ENCODE measurements around the gene RAP1GAP2.
"Not testable (repeated sequence)": the region's sequence is repeated elsewhere in the genome, so short reads cannot be mapped to it uniquely, and the experiment has no call there.

Gene RAP1GAP2

DNA sequence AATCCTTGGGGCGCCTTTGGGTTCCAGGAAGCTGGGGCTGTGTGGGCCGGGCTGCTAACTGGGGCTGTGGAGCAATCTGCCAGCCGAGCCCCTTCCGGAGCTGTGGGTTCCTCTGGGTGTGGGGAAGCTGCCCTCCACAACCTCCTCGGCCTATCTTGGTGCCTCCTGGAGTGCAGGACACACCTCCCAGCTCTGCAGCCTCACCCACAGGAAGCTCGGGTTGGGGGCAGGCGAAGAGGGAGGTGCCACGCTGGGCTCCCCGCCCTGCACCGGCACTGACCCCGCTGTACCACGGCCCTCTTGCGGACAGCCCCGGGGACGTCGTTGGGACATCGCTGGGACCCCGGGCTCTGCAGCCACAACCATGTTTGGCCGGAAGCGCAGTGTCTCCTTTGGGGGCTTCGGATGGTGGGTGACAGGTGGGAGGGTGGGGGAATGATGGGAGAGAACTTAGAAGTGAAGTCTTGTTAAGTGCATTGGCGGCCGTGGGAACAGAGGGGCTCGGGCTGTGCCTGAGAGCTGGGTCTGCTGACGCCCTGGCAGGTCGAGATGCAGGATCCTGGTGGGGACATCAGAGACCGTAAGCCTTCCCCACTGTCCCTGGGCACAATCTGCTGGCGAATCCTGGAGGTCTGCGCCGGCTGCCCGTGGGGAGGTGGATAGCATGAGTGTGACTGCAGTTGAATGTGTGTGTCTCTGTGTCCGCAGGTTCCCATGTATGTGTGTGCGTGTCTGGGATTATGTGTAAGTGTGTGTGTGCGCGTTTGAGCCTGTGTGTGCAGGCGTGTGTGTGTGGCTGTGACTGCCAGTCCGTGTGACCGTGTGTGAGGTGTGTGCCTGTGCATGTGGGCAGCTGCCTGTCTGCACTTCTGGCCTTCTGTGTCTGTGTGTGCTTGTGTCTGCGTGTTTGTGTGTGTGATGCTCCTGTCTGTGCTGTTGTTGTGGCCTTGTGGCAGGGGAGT is at the start of gene RAP1GAP2:
Gene RAP1GAP2 (plus strand): TSS at position 275 of the 962 bp plus-strand sequence. CDS start 90 bp downstream, at position 365.
- DNase-seq (ENCODE audit: low read depth in 2 of 2), result peak; percentile 32 to 49

DNA sequence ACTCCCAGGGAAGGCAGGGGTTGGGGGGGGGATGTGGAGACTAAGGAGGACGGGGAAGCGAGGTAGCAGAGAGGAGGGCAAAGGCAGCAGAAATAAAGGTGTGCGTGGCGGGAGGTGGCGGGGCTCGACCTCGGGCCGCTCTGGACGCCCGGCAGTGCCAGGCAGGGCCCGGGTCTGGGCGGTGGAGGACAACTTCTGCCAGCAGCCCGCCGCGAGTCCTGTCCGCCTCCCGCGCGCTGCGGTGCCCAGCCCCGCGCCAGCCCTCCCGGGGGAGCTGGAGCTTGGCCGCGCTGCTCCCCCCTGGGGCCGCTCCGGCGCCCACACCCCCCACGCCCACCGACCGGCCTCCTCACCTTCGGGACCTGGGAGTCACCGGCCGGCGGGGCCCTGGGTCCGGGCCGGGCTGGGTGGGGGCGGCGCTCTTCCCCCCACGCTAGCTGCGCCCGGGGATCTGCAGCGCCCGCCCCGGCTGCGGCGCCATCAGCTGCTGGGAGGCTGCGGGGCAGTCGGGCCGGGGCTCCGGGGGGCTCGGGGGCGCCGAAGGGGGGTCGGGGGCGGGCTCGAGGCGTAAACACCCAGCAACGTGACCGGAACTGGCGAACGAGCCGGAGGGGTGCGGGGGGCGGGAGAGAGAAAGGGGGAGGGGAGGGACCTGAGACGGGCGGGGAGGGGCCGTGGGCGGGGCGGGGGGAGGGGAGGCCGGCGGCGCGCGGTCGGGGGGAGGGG is 47.0 kb upstream of the RAP1GAP2 start, which contains the start of gene CCDC92B:
Gene CCDC92B (minus strand): TSS at position 595 of the 726 bp plus-strand sequence. CDS start 14,507 bp downstream, outside the sequence.
- DNase-seq (ENCODE audit: low read depth in 2 of 2), result no peak

DNA sequence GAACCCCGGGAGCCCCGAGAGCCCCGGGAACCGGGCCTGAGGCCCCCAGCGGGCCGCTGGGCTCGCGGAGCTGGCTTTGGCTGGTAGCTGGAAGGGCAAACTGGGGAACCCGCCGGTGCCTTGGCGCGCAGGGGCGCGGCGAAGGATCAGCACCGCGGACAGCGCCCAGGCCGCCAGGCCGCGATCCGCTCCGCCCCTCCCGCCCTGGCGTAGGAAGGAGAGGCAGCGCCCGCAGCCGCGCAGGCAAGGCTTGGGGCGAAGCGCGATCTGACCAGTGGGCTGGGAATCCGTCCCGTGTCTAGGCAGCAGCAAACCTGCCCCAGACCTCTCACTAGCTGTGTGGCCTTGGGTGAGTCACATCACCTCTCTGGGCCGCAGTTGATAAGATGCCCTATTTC is 46.5 kb upstream of the RAP1GAP2 start:
- DNase-seq (ENCODE audit: low read depth in 2 of 2), result peak; percentile 63 to 65

DNA sequence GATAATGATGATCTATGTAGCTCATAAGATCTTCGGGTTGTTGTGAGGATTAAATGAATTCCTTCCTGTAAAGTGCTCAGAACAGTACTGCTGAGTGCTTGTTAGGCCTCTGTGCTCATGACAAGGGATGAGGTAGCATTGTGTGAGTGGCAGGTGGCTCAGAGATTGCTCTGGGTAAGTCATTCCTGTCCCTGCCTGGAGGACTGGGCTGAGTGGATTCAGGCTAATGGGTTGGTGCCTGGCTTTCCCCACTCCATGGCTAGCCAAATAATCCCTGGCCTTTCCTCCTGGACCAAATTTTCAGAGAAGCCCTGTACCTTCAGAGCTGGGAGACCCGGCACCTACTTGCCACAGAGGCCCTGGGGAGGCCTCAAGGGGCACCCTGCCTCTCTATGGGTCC is 45.5 kb upstream of the RAP1GAP2 start:
- no peak for DNase-seq (ENCODE audit: low read depth in 2 of 2)

DNA sequence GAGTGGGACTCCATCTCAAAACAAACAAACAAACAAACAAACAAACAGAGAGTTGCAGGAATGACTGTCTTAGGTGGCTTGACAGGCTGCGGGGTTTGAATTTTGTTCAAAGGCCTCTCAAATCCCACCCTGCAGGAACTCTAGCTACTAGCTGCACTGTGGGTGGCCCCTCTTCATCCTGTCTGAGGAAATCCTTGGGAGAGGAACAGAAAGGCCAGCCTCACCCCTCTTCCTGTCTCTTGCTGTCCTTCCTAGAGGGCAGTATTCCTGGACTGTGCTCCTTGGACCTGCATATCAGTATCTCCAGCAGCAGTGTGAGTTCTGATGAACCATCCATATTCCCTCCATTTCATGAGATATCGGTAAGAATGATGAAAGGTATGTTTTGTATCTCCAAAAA is 44.7 kb upstream of the RAP1GAP2 start:
- no peak for DNase-seq (ENCODE audit: low read depth in 2 of 2)

DNA sequence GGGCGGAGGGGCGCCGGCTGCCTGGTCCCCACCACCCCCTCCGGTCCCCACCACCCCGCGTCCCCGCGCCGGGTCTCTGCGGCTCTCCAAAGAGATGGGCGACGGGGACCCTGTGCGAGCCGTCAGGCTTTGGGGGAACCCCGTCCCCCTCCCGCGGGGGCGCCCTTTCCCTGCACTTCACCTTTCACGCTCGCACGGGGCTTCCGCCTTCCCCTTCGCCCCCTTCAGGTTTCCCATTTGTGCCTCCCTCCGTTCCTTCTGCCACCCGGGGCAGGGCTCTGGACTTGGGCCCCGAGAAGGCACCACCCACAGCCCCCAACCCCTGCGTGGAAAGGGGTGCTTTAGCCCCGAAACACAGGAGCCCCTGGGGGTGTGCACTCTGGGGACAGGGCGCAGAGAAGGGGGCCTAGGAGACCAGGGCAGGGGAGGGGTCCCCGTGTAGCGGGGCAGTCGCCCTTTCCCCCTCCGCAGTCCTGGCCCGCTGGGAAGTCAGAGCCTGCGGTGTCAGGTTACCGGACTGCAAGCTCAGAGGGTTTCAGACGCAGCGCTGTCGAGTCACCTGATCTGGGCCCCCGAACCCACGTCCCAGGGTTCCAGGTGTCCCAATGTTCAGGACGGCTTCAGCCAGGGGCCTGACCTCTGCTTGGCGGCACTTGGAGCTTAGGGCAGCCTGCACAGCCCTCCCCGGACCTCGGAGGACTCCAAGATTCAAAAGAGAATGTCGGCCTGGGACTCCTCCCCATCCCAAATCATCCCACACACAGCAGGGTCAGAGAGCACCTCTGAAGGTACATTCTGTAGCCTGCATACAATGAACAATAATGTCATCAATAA is 40.1 kb upstream of the RAP1GAP2 start:
- DNase-seq (ENCODE audit: low read depth in 2 of 2), result no peak

DNA sequence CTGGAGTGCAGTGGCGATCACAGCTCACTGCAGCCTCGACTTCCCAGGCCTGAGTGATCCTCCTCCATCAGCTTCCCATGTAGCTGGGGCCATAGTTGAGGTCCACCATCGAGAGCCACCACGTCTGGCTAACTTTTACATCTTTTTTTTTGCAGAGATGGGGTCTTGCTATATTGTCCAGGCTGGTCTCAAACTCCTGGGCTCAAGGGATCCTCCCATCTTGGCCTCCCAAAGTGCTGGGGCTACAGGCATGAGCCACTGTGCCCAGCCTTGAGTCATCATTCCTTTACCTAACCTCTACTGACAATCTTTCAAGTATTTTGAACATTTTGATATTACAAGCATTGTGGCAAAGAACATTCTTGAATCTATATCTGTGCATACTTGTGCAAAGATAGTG is 37.4 kb upstream of the RAP1GAP2 start:
- DNase-seq (ENCODE audit: low read depth in 2 of 2), result no peak

DNA sequence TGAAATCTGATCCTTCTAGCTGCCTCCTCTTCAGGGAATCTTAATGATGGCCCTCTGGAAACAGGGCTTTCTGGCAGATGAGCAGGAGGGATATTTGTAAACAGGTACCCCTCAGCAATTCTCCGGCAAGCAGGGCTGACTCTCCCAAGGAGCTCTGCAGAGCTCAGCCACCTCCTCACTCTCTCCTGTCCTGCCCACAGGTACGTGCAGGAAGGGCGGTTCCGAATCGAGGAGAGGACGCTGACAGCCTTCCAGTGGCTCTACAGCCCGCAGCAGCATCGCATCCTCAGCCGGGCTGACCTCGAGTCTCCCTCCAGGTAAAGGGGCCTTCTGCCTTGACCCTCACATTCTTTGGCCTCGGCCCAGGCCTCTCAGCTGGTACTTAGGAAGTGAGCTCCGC is 26.1 kb upstream of the RAP1GAP2 start:
- DNase-seq (ENCODE audit: low read depth in 2 of 2), result no peak

DNA sequence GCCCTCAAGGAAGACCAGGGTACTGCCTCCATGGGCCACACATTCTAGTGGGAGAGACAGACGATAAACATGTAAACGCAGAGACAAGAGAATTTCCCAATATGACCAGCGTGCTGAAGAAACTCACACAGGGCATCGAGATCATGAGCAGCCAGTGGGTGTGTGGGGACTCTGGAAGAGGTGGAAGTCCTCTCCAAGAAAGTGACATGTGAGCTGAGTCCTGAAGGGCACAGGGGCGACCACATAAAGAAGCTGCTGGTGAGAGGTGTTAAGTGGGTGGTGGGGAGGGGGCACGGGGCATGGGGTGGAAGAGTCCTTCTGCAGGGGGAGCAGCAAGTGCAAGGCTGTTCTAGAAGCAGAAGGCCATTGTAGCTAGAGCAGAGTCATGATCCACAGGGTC is 21.0 kb upstream of the RAP1GAP2 start:
- no peak for DNase-seq (ENCODE audit: low read depth in 2 of 2)

DNA sequence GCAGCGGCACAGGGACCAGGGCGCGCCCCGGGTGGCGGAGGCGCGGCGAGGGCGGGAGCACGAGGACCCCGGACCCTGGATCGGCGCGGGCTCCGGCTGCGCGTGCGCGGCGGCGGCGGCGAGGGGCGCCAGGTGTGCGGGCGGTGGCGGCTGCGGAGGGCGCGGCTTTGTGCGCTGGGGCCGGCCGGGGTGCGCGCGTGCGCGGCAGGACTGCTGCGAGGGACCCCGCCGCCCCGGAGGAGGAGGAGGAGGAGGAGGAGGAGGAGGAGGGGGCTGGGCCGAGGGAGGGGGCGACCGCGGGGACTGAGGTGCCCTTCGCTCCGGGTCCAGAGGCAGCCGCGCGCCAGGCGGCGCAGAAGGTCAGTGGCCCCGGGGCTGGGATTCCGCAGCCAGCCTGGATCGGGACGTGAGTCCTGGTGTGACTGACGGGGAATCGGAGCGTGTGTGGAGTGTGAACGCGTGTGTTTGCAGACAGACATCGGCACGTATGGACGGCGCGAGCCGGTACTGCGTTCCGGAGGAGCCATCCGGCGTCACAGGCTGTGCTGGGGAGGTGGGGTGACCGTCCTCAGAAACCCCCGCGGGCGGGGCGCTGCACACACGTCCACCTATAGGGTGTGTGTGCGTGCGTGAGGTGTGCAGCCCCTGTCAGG is 19.5 kb upstream of the RAP1GAP2 start:
- DNase-seq (ENCODE audit: low read depth in 2 of 2), result no peak

DNA sequence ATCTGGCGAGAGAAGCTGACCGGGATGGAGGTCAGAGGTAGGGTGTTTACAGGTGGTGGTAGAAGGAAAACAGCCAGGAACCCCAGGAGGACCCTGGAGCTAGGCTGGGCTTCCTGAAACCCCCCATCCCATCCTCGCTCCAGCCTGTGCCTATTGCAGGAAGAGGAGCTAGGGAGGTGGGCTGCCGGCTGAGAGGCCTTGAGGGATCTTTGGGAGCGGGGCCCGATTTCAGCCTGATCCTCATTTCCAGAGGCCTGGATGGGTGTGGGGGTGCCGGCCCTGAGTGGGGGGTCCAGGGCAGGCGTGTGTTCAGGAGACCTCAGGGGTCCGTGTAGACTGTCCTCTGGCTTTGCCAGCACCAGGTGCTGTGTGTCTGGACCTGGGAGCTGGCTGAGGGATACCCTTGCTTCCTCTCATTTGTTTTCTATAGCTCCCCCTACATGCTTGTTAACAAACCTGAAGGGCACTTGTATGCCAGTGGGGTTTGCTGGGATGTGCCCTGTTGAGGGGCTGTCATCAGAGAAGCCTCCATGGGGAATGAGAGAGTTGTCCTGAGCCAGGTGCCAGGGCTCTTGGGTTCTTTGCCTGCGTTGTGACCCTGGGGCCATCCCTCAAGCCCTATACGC is 18.9 kb upstream of the RAP1GAP2 start:
- DNase-seq (ENCODE audit: low read depth in 2 of 2), result no peak

DNA sequence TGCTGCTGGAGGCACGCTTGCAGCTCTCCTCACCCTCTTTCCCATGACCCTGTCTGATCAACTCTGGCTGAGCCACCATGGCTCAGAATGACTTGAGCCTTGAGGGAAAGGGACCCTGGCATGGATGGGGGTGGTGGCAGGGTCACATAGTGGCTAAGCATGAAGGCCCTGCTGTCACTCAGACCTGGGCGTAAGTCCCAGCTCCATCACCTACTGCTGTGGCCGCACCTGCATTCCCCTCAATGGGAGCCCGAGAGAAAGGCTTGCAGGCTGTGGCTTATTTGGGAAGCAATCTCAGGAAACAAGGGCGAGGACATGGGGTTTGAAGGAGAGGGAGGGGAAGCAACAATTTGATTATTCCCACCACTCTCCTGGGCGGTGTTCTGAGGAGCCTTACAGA is 17.7 kb upstream of the RAP1GAP2 start:
- DNase-seq (ENCODE audit: low read depth in 2 of 2), result no peak

DNA sequence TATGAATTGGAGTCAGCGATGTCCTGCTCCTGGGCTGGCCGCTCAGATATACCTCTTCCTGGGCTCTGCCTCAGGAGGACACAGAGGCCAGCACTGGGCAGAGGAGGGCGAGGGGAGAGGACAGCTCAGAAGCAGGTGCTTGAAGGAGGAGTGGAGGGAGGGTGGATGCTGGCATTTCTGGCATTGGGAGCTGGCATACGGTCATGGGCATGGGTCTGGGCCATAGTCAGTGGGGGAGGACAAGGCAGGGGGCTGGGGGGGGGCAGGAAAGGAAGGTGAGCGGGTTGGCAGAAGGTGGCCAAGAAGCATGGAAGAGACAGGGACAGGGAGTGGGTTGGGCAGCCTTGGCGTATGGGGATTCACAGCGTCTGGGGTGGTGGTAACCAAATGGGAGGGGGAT is 16.7 kb upstream of the RAP1GAP2 start:
- no peak for DNase-seq (ENCODE audit: low read depth in 2 of 2)

DNA sequence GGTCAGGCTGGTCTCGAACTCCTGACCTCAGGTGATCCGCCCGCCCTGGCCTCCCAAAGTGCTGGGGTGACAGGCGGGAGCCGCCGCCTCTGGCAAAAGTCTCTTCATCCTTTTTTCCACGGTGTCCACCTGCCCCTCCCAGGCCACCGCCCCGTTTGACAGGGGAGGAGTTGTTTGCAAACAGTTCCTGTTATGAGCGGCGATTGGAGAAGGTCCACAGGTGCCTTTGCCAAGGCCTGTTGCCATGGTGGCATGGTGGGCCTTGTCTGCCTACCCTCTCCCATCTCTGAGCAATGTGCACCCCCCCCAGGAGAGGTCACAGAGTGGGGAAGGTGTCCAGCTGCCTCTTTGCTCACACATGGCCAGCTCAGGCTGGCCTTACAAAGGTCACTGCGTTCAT is 16.0 kb upstream of the RAP1GAP2 start:
- no peak for DNase-seq (ENCODE audit: low read depth in 2 of 2)

DNA sequence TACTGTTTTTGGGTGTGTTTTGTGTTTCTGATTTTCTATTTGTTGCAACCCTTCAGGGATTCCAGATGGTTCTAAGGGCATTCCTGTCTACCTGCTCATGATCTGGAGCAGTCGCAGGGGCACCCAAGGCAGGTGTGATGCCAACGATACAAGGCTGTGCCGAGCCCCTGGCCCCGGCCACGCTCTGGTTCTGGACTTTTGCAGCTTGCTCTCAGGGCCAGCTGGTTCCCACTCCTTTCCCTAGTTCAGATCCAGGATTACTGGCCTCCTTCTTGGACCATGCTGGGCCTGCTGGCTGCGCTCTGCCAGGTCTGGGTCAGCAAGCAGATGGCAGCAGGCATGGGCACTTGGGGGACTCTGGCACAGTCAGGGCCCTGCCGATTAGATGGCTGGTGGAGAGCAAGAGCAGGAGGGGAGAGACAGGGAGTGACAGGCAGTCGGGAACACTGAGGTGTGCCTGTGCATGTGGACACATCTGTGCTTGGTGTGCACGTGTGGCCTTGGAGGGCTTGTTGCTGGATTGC is 15.2 kb upstream of the RAP1GAP2 start:
- no peak for DNase-seq (ENCODE audit: low read depth in 2 of 2)

DNA sequence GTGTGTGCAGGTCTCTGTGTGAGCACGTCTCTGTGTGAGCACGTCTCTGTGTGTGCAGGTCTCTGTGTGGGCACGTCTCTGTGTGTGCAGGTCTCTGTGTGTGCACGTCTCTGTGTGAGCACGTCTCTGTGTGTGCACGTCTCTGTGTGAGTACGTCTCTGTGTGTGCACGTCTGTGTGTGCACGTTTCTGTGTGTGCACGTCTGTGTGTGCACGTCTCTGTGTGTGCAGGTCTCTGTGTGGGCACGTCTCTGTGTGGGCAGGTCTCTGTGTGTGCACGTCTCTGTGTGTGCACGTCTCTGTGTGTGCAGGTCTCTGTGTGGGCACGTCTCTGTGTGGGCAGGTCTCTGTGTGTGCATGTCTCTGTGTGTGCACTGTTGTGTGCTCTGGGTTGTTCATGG is 14.6 kb upstream of the RAP1GAP2 start:
- not testable (repeated sequence) for DNase-seq (ENCODE audit: low read depth in 2 of 2)

DNA sequence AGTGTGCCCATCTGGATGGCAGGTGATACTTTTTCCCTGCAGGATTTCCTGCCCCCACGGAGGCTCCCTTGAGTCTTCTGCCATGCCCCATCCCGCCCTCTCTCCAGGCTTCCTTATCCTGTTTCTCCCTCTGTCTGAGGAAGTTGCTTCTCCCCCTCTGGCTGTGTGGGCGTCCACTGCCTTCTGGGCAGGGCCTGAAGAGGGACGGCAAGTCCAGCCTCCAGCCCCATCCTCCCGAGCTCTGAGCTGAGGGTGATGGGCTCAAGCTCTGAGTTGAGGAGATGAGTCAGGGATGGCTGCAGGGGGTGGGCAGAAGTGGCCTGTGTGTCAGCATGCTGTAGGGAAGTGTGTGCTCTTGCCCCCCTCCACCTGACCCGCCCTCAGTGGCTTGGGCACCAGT is 14.2 kb upstream of the RAP1GAP2 start:
- DNase-seq (ENCODE audit: low read depth in 2 of 2), result no peak

DNA sequence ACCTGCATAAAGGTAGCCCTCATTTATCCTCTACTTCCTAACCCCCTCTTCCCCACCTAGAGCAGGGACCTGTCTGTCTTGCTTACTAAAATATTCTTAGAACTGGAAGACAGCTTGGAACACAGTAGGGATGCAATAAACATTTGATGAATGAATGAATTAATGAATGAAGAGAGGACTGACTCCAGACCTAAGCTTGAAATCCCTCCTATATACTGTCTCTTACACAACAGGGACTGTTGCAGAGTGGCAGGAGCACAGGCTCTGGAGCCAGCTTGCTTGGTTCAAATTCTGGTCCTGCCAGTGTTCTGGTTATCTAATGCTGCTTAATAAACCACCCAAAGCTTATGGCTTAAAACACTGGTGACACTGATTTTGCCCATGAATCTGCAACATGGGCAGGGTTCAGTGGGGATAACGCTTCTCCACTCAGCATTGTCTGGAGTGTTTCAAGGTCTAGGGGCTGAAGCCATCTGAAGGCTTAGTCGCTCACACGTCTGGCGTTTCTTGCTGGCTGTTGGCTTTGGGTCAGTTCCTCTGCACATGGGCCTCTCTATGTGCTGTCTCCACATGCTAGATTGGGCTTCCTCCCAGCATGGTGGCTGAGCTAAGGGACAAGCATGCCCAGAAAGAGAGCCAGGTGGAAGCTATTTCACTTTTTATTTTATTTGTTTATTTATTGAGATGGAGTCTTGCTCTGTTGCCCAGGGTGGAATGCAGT is 12.8 kb upstream of the RAP1GAP2 start:
- DNase-seq (ENCODE audit: low read depth in 2 of 2), result no peak

DNA sequence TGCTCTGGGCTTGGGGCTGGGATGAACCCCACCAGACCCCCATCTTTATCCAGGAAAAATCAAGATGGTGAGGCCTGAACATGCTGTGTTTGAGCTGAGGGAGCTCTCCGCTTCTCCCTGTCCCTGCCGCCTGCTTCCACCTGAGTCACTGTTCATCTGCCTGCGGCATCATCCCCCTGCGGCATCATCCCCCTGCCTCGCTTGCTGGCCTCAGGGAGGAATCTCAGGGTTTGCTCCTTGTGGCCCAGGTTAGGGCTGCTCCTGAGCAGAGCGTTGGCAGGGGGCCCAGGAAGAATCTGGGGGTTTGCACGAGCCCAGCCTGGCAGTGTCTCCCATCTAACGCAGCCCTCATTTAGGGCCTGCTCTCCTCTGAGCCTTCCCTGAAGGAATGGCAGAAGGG is 11.4 kb upstream of the RAP1GAP2 start:
- no peak for DNase-seq (ENCODE audit: low read depth in 2 of 2)

DNA sequence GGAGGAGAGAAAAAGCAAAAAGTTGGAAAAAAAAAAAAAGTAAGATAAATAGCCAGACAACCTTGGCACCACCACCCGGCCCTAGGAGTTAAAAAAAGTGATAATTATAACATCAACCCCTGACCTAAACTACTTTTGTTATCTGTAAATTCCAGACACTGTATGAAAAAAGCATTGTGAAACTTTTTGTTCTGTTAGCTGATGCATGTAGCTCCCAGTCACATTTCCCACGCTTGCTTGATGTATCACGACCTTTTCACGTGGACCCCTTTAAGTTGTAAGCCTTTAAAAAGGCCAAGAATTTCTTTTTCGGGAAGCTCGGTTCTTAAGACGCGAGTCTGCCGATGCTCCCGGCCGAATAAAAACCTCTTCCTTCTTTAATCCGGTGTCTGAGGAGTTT is 10.9 kb upstream of the RAP1GAP2 start:
- not testable (repeated sequence) for DNase-seq (ENCODE audit: low read depth in 2 of 2)

Measured in stimulated activated CD8-positive, alpha-beta memory T cell treated with anti-CD3 and anti-CD28 coated beads, Interleukin-2, amount 100 ng/mL, for 48 hours (primary cell).